ENCODE data around the gene ELOVL5.
"Not testable (repeated sequence)": the region's sequence is repeated elsewhere in the genome, so short reads cannot be mapped to it uniquely, and the experiment has no call there.

Gene ELOVL5

GRCh38 chr6:53304953-53305352 lies 43.8 kb downstream of the ELOVL5 start:
- not testable (repeated sequence) for DNase-seq (ENCODE audit: low read depth)

GRCh38 chr6:53302678-53303360 lies 45.9 kb downstream of the ELOVL5 start:
- DNase-seq (ENCODE audit: low read depth), result peak; percentile 72

- DNase-seq (ENCODE audit: low read depth), result no peak
Measured at GRCh38 chr6:53301801-53302537, 46.8 kb downstream of the ELOVL5 start.

- DNase-seq (ENCODE audit: low read depth), result no peak
Measured at GRCh38 chr6:53300656-53301551, 47.8 kb downstream of the ELOVL5 start.

GRCh38 chr6:53299331-53300005 lies 49.3 kb downstream of the ELOVL5 start:
- no peak for DNase-seq (ENCODE audit: low read depth)

- no peak for DNase-seq (ENCODE audit: low read depth)
Measured at GRCh38 chr6:53297004-53297403, 51.7 kb downstream of the ELOVL5 start.

GRCh38 chr6:53295176-53295575 lies 53.6 kb downstream of the ELOVL5 start:
- no peak for DNase-seq (ENCODE audit: low read depth)

GRCh38 chr6:53294611-53295010 lies 54.1 kb downstream of the ELOVL5 start:
- DNase-seq (ENCODE audit: low read depth), result no peak

- no peak for DNase-seq (ENCODE audit: low read depth)
Measured at GRCh38 chr6:53294095-53294494, 54.7 kb downstream of the ELOVL5 start.

- DNase-seq (ENCODE audit: low read depth), result no peak
Measured at GRCh38 chr6:53293691-53294090, 55.1 kb downstream of the ELOVL5 start.

GRCh38 chr6:53290537-53291510 lies 57.9 kb downstream of the ELOVL5 start:
- no peak for DNase-seq (ENCODE audit: low read depth)

GRCh38 chr6:53287336-53288225 lies 61.2 kb downstream of the ELOVL5 start:
- no peak for DNase-seq (ENCODE audit: low read depth)

- DNase-seq (ENCODE audit: low read depth), result no peak
Measured at GRCh38 chr6:53284901-53285300, 63.8 kb downstream of the ELOVL5 start.

GRCh38 chr6:53282741-53283140 lies 66.0 kb downstream of the ELOVL5 start:
- DNase-seq (ENCODE audit: low read depth), result no peak

- no peak for DNase-seq (ENCODE audit: low read depth)
Measured at GRCh38 chr6:53282234-53282633, 66.5 kb downstream of the ELOVL5 start.

GRCh38 chr6:53281518-53282215 lies 67.1 kb downstream of the ELOVL5 start:
- no peak for DNase-seq (ENCODE audit: low read depth)

- DNase-seq (ENCODE audit: low read depth), result no peak
Measured at GRCh38 chr6:53280207-53280606, 68.5 kb downstream of the ELOVL5 start.

- DNase-seq (ENCODE audit: low read depth), result no peak
Measured at GRCh38 chr6:53279293-53279692, 69.5 kb downstream of the ELOVL5 start.

GRCh38 chr6:53273370-53273769 lies 75.4 kb downstream of the ELOVL5 start:
- no peak for DNase-seq (ENCODE audit: low read depth)
